NCI-H510A (cell line): ENCODE data around the gene CAMK1D.
"Not testable (repeated sequence)": the region's sequence is repeated elsewhere in the genome, so short reads cannot be mapped to it uniquely, and the experiment has no call there.

Experiments
- DNase-seq: peaks from one replicate; lab custom pipeline; 2025; lab: John Stamatoyannopoulos, UW

Gene CAMK1D

GRCh38 chr10:12854988-12855387 is 505.6 kb downstream of the CAMK1D start:
- DNase-seq: no peak

- DNase-seq: no peak
Measured at GRCh38 chr10:12862459-12862858, 513.1 kb downstream of the CAMK1D start.

GRCh38 chr10:12865515-12865914 is 516.2 kb downstream of the CAMK1D start:
- DNase-seq: not testable (repeated sequence)

- DNase-seq: no peak
Measured at GRCh38 chr10:12868229-12868628, 518.9 kb downstream of the CAMK1D start.

GRCh38 chr10:12869427-12869826 is 520.1 kb downstream of the CAMK1D start:
- DNase-seq: no peak

- no peak for DNase-seq
Measured at GRCh38 chr10:12872577-12872976, 523.2 kb downstream of the CAMK1D start.

GRCh38 chr10:12873172-12873571 is 523.8 kb downstream of the CAMK1D start:
- DNase-seq: no peak

GRCh38 chr10:12874501-12874900 is 525.2 kb downstream of the CAMK1D start:
- no peak for DNase-seq

GRCh38 chr10:12875100-12875499 is 525.8 kb downstream of the CAMK1D start:
- no peak for DNase-seq

GRCh38 chr10:12876266-12876665 is 526.9 kb downstream of the CAMK1D start:
- no peak for DNase-seq

GRCh38 chr10:12877150-12877549 is 527.8 kb downstream of the CAMK1D start:
- no peak for DNase-seq

- DNase-seq: no peak
Measured at GRCh38 chr10:12880423-12880822, 531.1 kb downstream of the CAMK1D start.

- no peak for DNase-seq
Measured at GRCh38 chr10:12884851-12885250, 535.5 kb downstream of the CAMK1D start.
